NCI-H1105 treated with DMSO at 0.1 percent for 48 hours (cell line): ENCODE data around the gene KLHL2.
A peak's percentile ranks its signal among the peaks of the same experiment; 100 is the strongest.
"Not testable (repeated sequence)": the region's sequence is repeated elsewhere in the genome, so short reads cannot be mapped to it uniquely, and the experiment has no call there.

ENCODE experiments used
- DNase-seq: peaks from one replicate; lab custom pipeline; 2025; lab: John Stamatoyannopoulos, UW

Gene KLHL2

GRCh38 chr4:165207431-165208220 lies at the start of gene KLHL2:
Gene KLHL2 (plus strand): TSS chr4:165207561. CDS start chr4:165207877, 316 bp downstream.
- DNase-seq, result peak; percentile 36

GRCh38 chr4:165158762-165159161 lies 48.6 kb upstream of the KLHL2 start:
- no peak for DNase-seq

- no peak for DNase-seq
These were observed 43.1 kb upstream of the KLHL2 start for GRCh38 chr4:165164257-165164656.

GRCh38 chr4:165166872-165167271 lies 40.5 kb upstream of the KLHL2 start:
- DNase-seq, result not testable (repeated sequence)

GRCh38 chr4:165167650-165168049 lies 39.7 kb upstream of the KLHL2 start:
- DNase-seq, result no peak

GRCh38 chr4:165170819-165171218 lies 36.5 kb upstream of the KLHL2 start:
- no peak for DNase-seq

- not testable (repeated sequence) for DNase-seq
These were observed 31.9 kb upstream of the KLHL2 start for GRCh38 chr4:165175470-165175869.

GRCh38 chr4:165175879-165176278 lies 31.5 kb upstream of the KLHL2 start:
- no peak for DNase-seq

- no peak for DNase-seq
These were observed 29.4 kb upstream of the KLHL2 start for GRCh38 chr4:165177725-165178666.

- DNase-seq, result no peak
These were observed 23.1 kb upstream of the KLHL2 start for GRCh38 chr4:165184220-165184619.

GRCh38 chr4:165184998-165185397 lies 22.4 kb upstream of the KLHL2 start:
- not testable (repeated sequence) for DNase-seq

- DNase-seq, result no peak
These were observed 21.9 kb upstream of the KLHL2 start for GRCh38 chr4:165185448-165185847.

- no peak for DNase-seq
These were observed 16.6 kb upstream of the KLHL2 start for GRCh38 chr4:165190591-165191347.

- no peak for DNase-seq
These were observed 16.1 kb upstream of the KLHL2 start for GRCh38 chr4:165191348-165191656.

GRCh38 chr4:165191814-165192499 lies 15.4 kb upstream of the KLHL2 start:
- DNase-seq, result no peak

GRCh38 chr4:165192500-165192898 lies 14.9 kb upstream of the KLHL2 start:
- DNase-seq, result no peak

GRCh38 chr4:165192956-165193355 lies 14.4 kb upstream of the KLHL2 start:
- no peak for DNase-seq

GRCh38 chr4:165194368-165194767 lies 13.0 kb upstream of the KLHL2 start:
- no peak for DNase-seq

GRCh38 chr4:165198329-165198728 lies 9.0 kb upstream of the KLHL2 start:
- DNase-seq, result no peak

GRCh38 chr4:165199286-165199685 lies 8.1 kb upstream of the KLHL2 start:
- no peak for DNase-seq

- DNase-seq, result no peak
These were observed 7.6 kb upstream of the KLHL2 start for GRCh38 chr4:165199722-165200121.

- DNase-seq, result no peak
These were observed 5.6 kb upstream of the KLHL2 start for GRCh38 chr4:165201806-165202205.
